Lower leg skin (tissue), 4 donors: ENCODE data around the gene ADGRV1. TPM values are rescaled to one million over a fixed set of nuclear protein-coding genes. Genes with fewer than 3 reads are reported as not detected.
"Not testable (repeated sequence)": the region's sequence is repeated elsewhere in the genome, so short reads cannot be mapped to it uniquely, and the experiment has no call there.

Experiments used
- DNase-seq, 2 donors: peaks; one replicate each; pipeline ENCODE4 v3.0.0-alpha.2; 2019; ENCODE audit warnings: low spot score in 2 of 2
- H3K4me3 ChIP-seq: fragments of 200-600 bp; sonication (generic); 2 replicates; pipeline ENCODE4 v1.5.1; 2017; ENCODE audit warnings: mild to moderate bottlenecking, low read depth; ENCODE audit not compliant: poor library complexity, severe bottlenecking
- CTCF ChIP-seq, 3 donors: fragments of 450-650 bp; IDR thresholded peaks; one replicate each; pipeline ENCODE4 v1.5.1; 2016; ENCODE audit warnings: antibody characterized with exemption in 3 of 3, mild to moderate bottlenecking in 3 of 3, moderate library complexity in 2 of 3
- POLR2A ChIP-seq, 2 donors: fragments of 450-650 bp; IDR thresholded peaks; one replicate each; pipeline ENCODE4 v1.6.1; 2016 to 2017; ENCODE audit warnings: antibody characterized with exemption in 2 of 2, mild to moderate bottlenecking in 1 of 2, moderate library complexity in 1 of 2
- WGBS, 2 donors: methylation state at CpG; one replicate each; pipeline ENCODE4 v1.1.5; 2018; 5-methylcytosine and 5-hydroxymethylcytosine counted together
- intact Hi-C: fragments of 100-400 bp; cut with DNase I; formaldehyde crosslinking; loops from one replicate; pipeline ENCODE4 v1.15.0; 2023; ENCODE audit warnings: low total_unique reads
- total RNA-seq, 4 donors: library from RNA; depleted of rRNA; stranded (reverse); fragments of >200 nt; gene quantifications; one replicate each; pipeline ENCODE4 v1.1.0, GENCODE V29; 2016

The ADGRV1 gene
- total RNA-seq, 4 donors from 2014 or later = 1.2 to 4.0 (median 2.7) TPM

DNA sequence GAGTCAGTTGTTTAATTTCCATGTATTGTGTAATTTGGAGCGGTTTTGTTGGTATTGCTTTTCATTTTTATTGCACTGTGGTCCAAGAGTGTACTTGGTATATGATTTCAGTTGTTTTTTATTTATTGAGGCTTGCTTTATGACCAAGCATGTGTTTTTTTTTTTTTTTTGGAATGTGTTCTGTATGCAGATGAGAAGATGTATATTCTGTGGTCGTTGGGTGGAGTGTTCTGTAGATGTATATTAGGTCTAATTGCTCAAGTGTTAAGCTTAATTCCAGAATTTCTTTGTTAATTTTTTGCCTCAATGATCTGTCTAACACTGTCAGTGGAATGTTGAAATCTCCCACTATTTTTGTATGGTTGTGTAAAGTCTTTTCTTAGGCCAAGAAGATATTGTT, 23.4 kb downstream of the ADGRV1 start:
- H3K4me3 ChIP-seq = no peak overlapping the region
- TF ChIP-seq POLR2A (IDR thresholded peaks at IDR 0.05) = no peak
- TF ChIP-seq CTCF (IDR thresholded peaks at IDR 0.05) = no peak
- intact Hi-C loops = no loop called here
- no peak for DNase-seq
- WGBS, 2 donors = 65 to 72% methylated on average over 2 of the region's 2 CpGs

- intact Hi-C loops = no loop called here
Observed at GRCh38 chr5:90585337-90585986, 26.9 kb downstream of the ADGRV1 start.

DNA sequence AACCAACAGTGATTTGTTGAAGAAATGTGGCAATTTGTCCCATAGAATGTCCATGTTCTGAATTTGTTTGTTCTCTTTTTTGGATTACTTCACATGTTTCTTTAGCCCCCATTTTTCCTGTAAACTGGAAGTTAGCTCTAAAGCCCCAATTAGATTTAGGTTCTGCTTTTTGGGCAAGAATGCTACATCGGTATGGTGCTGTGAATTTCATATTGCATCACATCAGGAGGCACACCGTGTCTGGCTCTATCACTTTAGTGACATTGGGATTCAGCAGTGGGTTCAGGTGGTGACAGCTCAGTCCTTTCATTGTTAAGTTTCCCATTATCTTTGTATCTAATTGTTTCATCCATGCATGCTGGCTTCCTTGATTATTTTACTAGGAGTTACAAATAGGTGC, 27.9 kb downstream of the ADGRV1 start:
- 86 to 89% methylated on average over 2 of the region's 2 CpGs for WGBS, 2 donors
- TF ChIP-seq CTCF (IDR thresholded peaks at IDR 0.05) (no peak), POLR2A (IDR thresholded peaks at IDR 0.05) (no peak)
- no peak for DNase-seq
- H3K4me3 ChIP-seq = no peak overlapping the region
- intact Hi-C loops = no loop called here

More at GRCh38 chr5:90585337-90585986, 26.9 kb downstream of the ADGRV1 start:
- TF ChIP-seq CTCF (IDR thresholded peaks at IDR 0.05) = no peak
- TF ChIP-seq POLR2A (IDR thresholded peaks at IDR 0.05) = no peak
- DNase-seq = no peak
- WGBS, 2 donors = 78 to 82% methylated on average over 7 of the region's 7 CpGs
- no peak overlapping the region for H3K4me3 ChIP-seq

DNA sequence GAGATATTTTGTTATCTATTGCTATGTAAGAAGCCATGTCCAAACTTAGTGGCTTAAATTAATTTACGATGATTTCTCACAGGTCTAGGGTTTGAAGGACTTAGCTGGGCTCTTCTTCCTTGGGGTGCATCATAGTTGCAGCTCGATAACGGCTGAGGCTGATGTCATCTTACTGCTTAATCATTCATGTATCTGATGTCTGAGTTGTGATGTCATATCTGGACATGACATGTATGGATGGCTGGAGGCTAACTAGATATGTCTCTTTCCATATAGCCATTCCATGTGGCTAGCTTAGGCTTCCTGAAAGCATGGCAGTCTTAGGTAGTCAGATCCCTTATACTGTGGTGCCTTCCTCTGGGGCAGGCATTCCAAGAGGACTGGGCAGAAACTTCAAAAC, 31.6 kb downstream of the ADGRV1 start:
- DNase-seq = no peak
- H3K4me3 ChIP-seq = no peak overlapping the region
- intact Hi-C loops = no loop called here
- WGBS, 2 donors = 86 to 93% methylated on average over 3 of the region's 3 CpGs
- no peak for TF ChIP-seq POLR2A (IDR thresholded peaks at IDR 0.05)
- TF ChIP-seq CTCF (IDR thresholded peaks at IDR 0.05) = no peak

DNA sequence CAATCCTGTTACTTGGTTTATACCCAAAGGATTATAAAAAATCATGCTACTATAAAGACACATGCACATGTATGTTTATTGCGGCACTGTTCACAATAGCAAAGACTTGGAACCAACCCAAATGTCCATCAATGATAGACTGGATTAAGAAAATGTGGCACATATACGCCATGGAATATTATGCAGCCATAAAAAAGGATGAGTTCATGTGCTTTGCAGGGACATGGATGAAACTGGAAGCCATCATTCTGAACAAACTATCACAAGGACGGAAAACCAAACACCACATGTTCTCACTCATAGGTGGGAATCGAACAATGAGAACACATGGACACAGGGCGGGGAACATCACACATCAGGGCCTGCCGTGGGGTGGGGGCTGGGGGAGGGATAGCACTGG, 34.5 kb downstream of the ADGRV1 start:
- DNase-seq, intact Hi-C loops, H3K4me3 ChIP-seq: not testable (repeated sequence)
- 91% methylated on average over 6 of the region's 6 CpGs for WGBS, 2 donors

GRCh38 chr5:90595766-90596165, 37.2 kb downstream of the ADGRV1 start:
- 95 to 100% methylated on average over 4 to 9 of the region's 34 CpGs for WGBS, 2 donors
- H3K4me3 ChIP-seq, DNase-seq, intact Hi-C loops: not testable (repeated sequence)

DNA sequence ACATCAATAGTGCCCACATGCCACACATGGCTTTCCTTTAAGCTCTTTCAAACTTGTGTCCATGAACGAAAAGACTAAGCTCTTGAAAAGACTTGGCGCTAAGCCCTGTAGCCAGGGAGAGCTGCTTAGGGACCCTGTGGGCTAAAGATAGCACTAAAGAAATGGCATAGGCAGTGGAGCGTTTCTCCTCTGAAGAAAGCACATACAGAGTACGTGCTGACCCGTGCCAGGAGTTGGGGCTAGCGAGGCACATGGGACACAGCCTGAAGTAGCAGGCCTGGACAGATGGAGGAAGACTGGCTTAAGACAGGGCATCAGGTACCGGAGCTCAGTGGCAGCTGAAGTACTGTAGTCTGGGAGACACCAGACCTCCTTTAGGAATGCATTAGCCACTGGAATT, 39.7 kb downstream of the ADGRV1 start:
- intact Hi-C loops = no loop called here
- DNase-seq = no peak
- WGBS, 2 donors = 82 to 86% methylated on average over 7 of the region's 7 CpGs
- no peak overlapping the region for H3K4me3 ChIP-seq
- TF ChIP-seq CTCF (IDR thresholded peaks at IDR 0.05) = no peak

DNA sequence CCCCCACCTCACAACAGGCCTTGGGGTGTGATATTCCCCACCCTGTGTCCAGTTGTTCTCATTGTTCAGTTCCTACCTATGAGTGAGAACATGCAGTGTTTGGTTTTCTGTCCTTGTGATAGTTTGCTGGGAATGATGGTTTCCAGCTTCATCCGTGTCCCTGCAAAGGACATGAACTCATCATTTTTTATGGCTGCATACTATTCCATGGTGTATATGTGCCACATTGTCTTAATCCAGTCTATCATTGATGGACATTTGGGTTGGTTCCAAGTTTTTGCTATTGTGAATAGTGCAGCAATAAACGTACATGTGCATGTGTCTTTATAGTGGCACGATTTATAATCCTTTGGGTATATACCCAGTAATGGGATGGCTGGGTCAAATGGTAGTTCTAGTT, 41.7 kb downstream of the ADGRV1 start:
- 89 to 93% methylated on average over 3 of the region's 3 CpGs for WGBS, 2 donors
- H3K4me3 ChIP-seq, DNase-seq, intact Hi-C loops: not testable (repeated sequence)
